K562 (cell line): ENCODE results near the gene GPNMB. TPM values are rescaled to one million over a fixed set of nuclear protein-coding genes. Genes with fewer than 3 reads are reported as not detected.

Source experiments
- ATAC-seq: fragments of 200-7000 bp; cut with Tn5 transposase; 3 replicates; pipeline ENCODE4 v1.9.1; 2020; ENCODE audit warnings: moderate library complexity
- BruUV-seq: library from RNA; stranded (reverse); fragments of 400-500 nt; replicated peaks from 2 replicates; lab custom pipeline; 2021; lab: Mats Ljungman, UMichigan
- CTCF ChIA-PET: fragments of 300-600 bp; formaldehyde crosslinking; extraction: SDS; loops from one replicate; lab custom pipeline; 2021; ENCODE audit warnings: low intra/inter-chr PET ratio; lab: Yijun Ruan, JAX
- POLR2A ChIA-PET: fragments of 300-600, 350-650 bp; sonication (Branson Sonifier 250); formaldehyde crosslinking; extraction: SDS; loops from one replicate; lab custom pipeline; 2021; ENCODE audit warnings: antibody characterized with exemption, inconsistent platforms; lab: Yijun Ruan, JAX
- DNase-seq, 4 experiments: peaks; one replicate each; pipeline versions ENCODE4 v3.0.0 to v3.0.0-alpha.2; 2011 to 2018; ENCODE audit warnings: low spot score in 3 of 4, mixed read lengths in 3 of 4; ENCODE audit errors: extremely low read depth in 1 of 4
- FAIRE-seq: peaks from 2 replicates; lab custom pipeline; 2011; peaks lifted over from hg19 to GRCh38; lab: Jason Lieb, UNC
- H2AFZ ChIP-seq: 2 replicates; pipeline ENCODE4 v1.6.0; 2011; ENCODE audit warnings: low read depth, low read length, control low read depth, inconsistent platforms
- H3K27ac ChIP-seq: fragments of 200-600 bp; 3 replicates; pipeline ENCODE4 v1.8.0; 2011; ENCODE audit warnings: low read depth, mild to moderate bottlenecking, control low read depth, inconsistent platforms, low read length, moderate library complexity, mixed read lengths; ENCODE audit errors: extremely low read depth
- H3K27me3 ChIP-seq, 2 experiments: fragments of 300-600 bp in 1 of 2; 2 replicates in 1 of 2; 3 replicates in 1 of 2; pipeline versions ENCODE4 v1.6.0 to v1.8.0; 2011; ENCODE audit warnings: inconsistent platforms in 2 of 2, low read length in 2 of 2, mild to moderate bottlenecking in 1 of 2, mixed read lengths in 1 of 2, moderate library complexity in 1 of 2; ENCODE audit not compliant: control insufficient read depth in 2 of 2, insufficient read depth in 2 of 2
- H3K36me3 ChIP-seq: fragments of 300-600 bp; 3 replicates; pipeline ENCODE4 v1.8.0; 2011; ENCODE audit warnings: mild to moderate bottlenecking, low read length, inconsistent platforms; ENCODE audit not compliant: control insufficient read depth, insufficient read depth
- H3K4me1 ChIP-seq, 2 experiments: fragments of 200-600 bp in 1 of 2; replicated peaks in 1 of 2; 2 replicates in 1 of 2; 3 replicates in 1 of 2; pipeline versions ENCODE4 v1.5.1 to v1.8.0; 2011; ENCODE audit warnings: inconsistent platforms in 2 of 2, low read length in 2 of 2, mild to moderate bottlenecking in 1 of 2, mixed read lengths in 1 of 2, moderate library complexity in 1 of 2; ENCODE audit not compliant: control insufficient read depth in 2 of 2, insufficient read depth in 2 of 2
- H3K4me2 ChIP-seq: 2 replicates; pipeline ENCODE4 v1.6.1; 2011; ENCODE audit warnings: low read length, control low read depth, inconsistent platforms, mixed read lengths; ENCODE audit not compliant: insufficient read depth
- H3K4me3 ChIP-seq: fragments of 200-600 bp; sonication (generic), shearing (Covaris generic); 2 replicates; pipeline ENCODE4 v1.5.1; 2016; ENCODE audit warnings: control low read depth, inconsistent platforms
- H3K79me2 ChIP-seq: fragments of 200-600 bp; 3 replicates; pipeline ENCODE4 v1.8.0; 2011; ENCODE audit warnings: low read length, inconsistent platforms; ENCODE audit not compliant: control insufficient read depth, insufficient read depth
- H3K9ac ChIP-seq, 2 experiments: 2 replicates each; pipeline versions ENCODE4 v1.6.0 to v1.6.1; 2011; ENCODE audit warnings: low read depth in 2 of 2, low read length in 2 of 2, control low read depth in 1 of 2, inconsistent platforms in 1 of 2, mild to moderate bottlenecking in 1 of 2, mixed read lengths in 1 of 2; ENCODE audit not compliant: insufficient read depth in 1 of 2
- H3K9me1 ChIP-seq: one replicate; pipeline ENCODE4 v1.6.0; 2011; ENCODE audit warnings: inconsistent platforms, mild to moderate bottlenecking, low read length, moderate library complexity; ENCODE audit not compliant: control insufficient read depth, insufficient read depth
- H3K9me3 ChIP-seq: replicated peaks from 2 replicates; pipeline ENCODE4 v1.5.1; 2011; ENCODE audit warnings: low read depth, low read length, inconsistent platforms; ENCODE audit not compliant: control insufficient read depth, insufficient read depth
- H4K20me1 ChIP-seq: replicated peaks from 2 replicates; pipeline ENCODE4 v1.6.1; 2011; ENCODE audit warnings: low read length, inconsistent platforms, mixed read lengths; ENCODE audit not compliant: control insufficient read depth, insufficient read depth
- GTF2A2 ChIP-seq: IDR thresholded peaks from 2 replicates; pipeline ENCODE4 v1.6.1; 2016; ENCODE audit warnings: mild to moderate bottlenecking, missing genetic modification characterization, missing compliant biosample characterization
- KDM1A ChIP-seq, 2 experiments: fragments of 450-650 bp; IDR thresholded peaks; 2 replicates each; pipeline ENCODE4 v1.6.1; 2016; ENCODE audit warnings: mild to moderate bottlenecking in 2 of 2
- SMAD3 ChIP-seq: fragments of 450-650 bp; formaldehyde crosslinking; conservative IDR thresholded peaks from 2 replicates; pipeline ENCODE4 v1.4.0; 2020; ENCODE audit warnings: mild to moderate bottlenecking
- TAF7 ChIP-seq: fragments of 450-650 bp; IDR thresholded peaks from 2 replicates; pipeline ENCODE4 v1.6.1; 2016; ENCODE audit warnings: missing genetic modification characterization, missing compliant biosample characterization
- ZNF140 ChIP-seq: fragments of 250-450 bp; sonication (Bioruptor Pico); IDR thresholded peaks from 2 replicates; pipeline ENCODE4 v1.8.0; 2021; ENCODE audit warnings: moderate library complexity, mild to moderate bottlenecking, inconsistent platforms
- ZNF239 ChIP-seq: fragments of 250-450 bp; sonication (Bioruptor Pico); IDR thresholded peaks from 2 replicates; pipeline ENCODE4 v1.4.0; 2020; ENCODE audit warnings: mild to moderate bottlenecking
- WGBS: fragments of 100-300 bp; shearing (Covaris generic); methylation state at CpG from one replicate; pipeline ENCODE4 v1.1.6; 2016; ENCODE audit warnings: low coverage, mixed read lengths; ENCODE audit not compliant: insufficient coverage; ENCODE audit errors: missing lambda C conversion rate; 5-methylcytosine and 5-hydroxymethylcytosine counted together
- in situ Hi-C: fragments of 300-500 bp; cut with MboI; formaldehyde crosslinking; loops from 4 replicates; pipeline ENCODE4 v1.15.0; 2018; ENCODE audit warnings: inconsistent platforms, mixed read lengths
- intact Hi-C: fragments of 100-400 bp; cut with micrococcal nuclease; formaldehyde crosslinking; loops from 2 replicates; pipeline ENCODE4 v1.14.2; 2022
- polyA plus RNA-seq, 8 experiments: library from polyadenylated mRNA; depleted of rRNA in 4 of 8; stranded (reverse) in 5 of 8; unstranded in 3 of 8; fragments of >200 nt; fragmentation: Nextera tagmentation in 2 of 8; fragmentation: Illumina TruSeq in 1 of 8; extraction: Ambion mirVana in 2 of 8; extraction: Trizol in 1 of 8; gene quantifications; 2 replicates each; pipeline versions ENCODE4 v1.2.1 to v1.2.3, GENCODE V29; 2011 to 2014; ENCODE audit warnings: inconsistent platforms in 1 of 8, missing spikeins in 1 of 8
- total RNA-seq, 7 experiments: library from RNA; depleted of rRNA in 6 of 7; stranded (reverse); fragments of >200 nt in 6 of 7; fragmentation: Illumina TruSeq in 2 of 7; extraction: Trizol in 2 of 7; gene quantifications; 2 replicates each; pipeline versions ENCODE4 v1.2.1 to v1.2.3, GENCODE V29; 2011 to 2021; ENCODE audit warnings: low replicate concordance in 1 of 7
- TF ChIP-seq, protein P1 (sequence below): sonication (generic); formaldehyde crosslinking; IDR thresholded peaks from 2 replicates; pipeline ENCODE4 v1.8.0; 2023; ENCODE audit warnings: missing genetic modification reagents, mild to moderate bottlenecking, borderline replicate concordance
- TF ChIP-seq, protein P2 (sequence below): sonication (generic); formaldehyde crosslinking; IDR thresholded peaks from 2 replicates; pipeline ENCODE4 v1.8.1; 2023; ENCODE audit warnings: mild to moderate bottlenecking, missing genetic modification reagents

GPNMB gene
- total and polyA plus RNA-seq, 9 of the 15 experiments (the other 6 are each of a cell fraction or from before 2014, with no cell fraction given): 0.15 to 0.72 (median 0.33) TPM

GRCh38 chr7:23242321-23242720 is 4.3 kb upstream of the GPNMB start:
- TF ChIP-seq KDM1A (IDR thresholded peaks at IDR 0.05): peak in 1 of 2 experiments; percentile 53; a peak in 2 of 4 replicates
- TF ChIP-seq TAF7: no peak
- ChIA-PET POLR2A (interaction anchor here (0.7 to 0.8 kb wide), 2 partner anchors 9 to 286 kb away, joined by 3 to 4 read pairs; no protein-coding TSS in a partner anchor), CTCF (no interaction called here)
- no peaks in the 10 kb centered on the region for H3K79me2 ChIP-seq
- no peaks in the 10 kb centered on the region for H3K9me3 ChIP-seq
- in situ Hi-C loops: no loop called here
- no TSS peak for BruUV-seq
- H3K27ac ChIP-seq: no peak overlapping the region
- no peaks in the 10 kb centered on the region for H4K20me1 ChIP-seq
- WGBS: 13% methylated on average over 3 of the region's 3 CpGs
- no peaks in the 10 kb centered on the region for H3K9me1 ChIP-seq
- no peak overlapping the region for H3K9ac ChIP-seq
- no peaks in the 10 kb centered on the region for H3K36me3 ChIP-seq
- DNase-seq: no peak
- intact Hi-C loops: no loop called here
- no peak for FAIRE-seq
- peaks cover 2 to 3% of the 10 kb centered on the region in 2 experiments; a peak in 2 of 5 replicates for H3K4me1 ChIP-seq
- no peak overlapping the region for H3K4me3 ChIP-seq
- no peaks in the 10 kb centered on the region for H3K27me3 ChIP-seq
- no peak overlapping the region for H2AFZ ChIP-seq
- no peak overlapping the region for H3K4me2 ChIP-seq
- no peak for ATAC-seq

GRCh38 chr7:23242935-23243334 is 3.6 kb upstream of the GPNMB start:
- Histone ChIP-seq H3K9me3 (no peaks in the 10 kb centered on the region), H3K27me3 (peaks cover 0 to 5% of the 10 kb centered on the region in 2 experiments; a peak in 3 of 5 replicates), H3K36me3 (no peaks in the 10 kb centered on the region), H3K79me2 (no peaks in the 10 kb centered on the region), H3K4me2 (no peak overlapping the region), H2AFZ (peak overlapping the region; percentile 83; the same call in 1 of the 2 replicates), H3K4me3 (no peak overlapping the region; the same call in 1 of the 2 replicates), H3K4me1 (peaks cover 2 to 10% of the 10 kb centered on the region in 2 experiments; a peak in 2 of 5 replicates), H4K20me1 (no peaks in the 10 kb centered on the region), H3K9ac (0 out of 4 replicates have a peak overlapping the region, but pooled peaks of 1 of the 2 experiments have one; percentile 12), H3K27ac (no peak overlapping the region), H3K9me1 (no peaks in the 10 kb centered on the region)
- BruUV-seq: no TSS peak
- 67% methylated on average over 4 of the region's 4 CpGs for WGBS
- in situ Hi-C loops (no loop called here), intact Hi-C loops (no loop called here)
- ATAC-seq: no peak
- ChIA-PET CTCF (no interaction called here), POLR2A (no interaction called here)
- DNase-seq: no peak
- FAIRE-seq: no peak
- TF ChIP-seq, protein P1, sequence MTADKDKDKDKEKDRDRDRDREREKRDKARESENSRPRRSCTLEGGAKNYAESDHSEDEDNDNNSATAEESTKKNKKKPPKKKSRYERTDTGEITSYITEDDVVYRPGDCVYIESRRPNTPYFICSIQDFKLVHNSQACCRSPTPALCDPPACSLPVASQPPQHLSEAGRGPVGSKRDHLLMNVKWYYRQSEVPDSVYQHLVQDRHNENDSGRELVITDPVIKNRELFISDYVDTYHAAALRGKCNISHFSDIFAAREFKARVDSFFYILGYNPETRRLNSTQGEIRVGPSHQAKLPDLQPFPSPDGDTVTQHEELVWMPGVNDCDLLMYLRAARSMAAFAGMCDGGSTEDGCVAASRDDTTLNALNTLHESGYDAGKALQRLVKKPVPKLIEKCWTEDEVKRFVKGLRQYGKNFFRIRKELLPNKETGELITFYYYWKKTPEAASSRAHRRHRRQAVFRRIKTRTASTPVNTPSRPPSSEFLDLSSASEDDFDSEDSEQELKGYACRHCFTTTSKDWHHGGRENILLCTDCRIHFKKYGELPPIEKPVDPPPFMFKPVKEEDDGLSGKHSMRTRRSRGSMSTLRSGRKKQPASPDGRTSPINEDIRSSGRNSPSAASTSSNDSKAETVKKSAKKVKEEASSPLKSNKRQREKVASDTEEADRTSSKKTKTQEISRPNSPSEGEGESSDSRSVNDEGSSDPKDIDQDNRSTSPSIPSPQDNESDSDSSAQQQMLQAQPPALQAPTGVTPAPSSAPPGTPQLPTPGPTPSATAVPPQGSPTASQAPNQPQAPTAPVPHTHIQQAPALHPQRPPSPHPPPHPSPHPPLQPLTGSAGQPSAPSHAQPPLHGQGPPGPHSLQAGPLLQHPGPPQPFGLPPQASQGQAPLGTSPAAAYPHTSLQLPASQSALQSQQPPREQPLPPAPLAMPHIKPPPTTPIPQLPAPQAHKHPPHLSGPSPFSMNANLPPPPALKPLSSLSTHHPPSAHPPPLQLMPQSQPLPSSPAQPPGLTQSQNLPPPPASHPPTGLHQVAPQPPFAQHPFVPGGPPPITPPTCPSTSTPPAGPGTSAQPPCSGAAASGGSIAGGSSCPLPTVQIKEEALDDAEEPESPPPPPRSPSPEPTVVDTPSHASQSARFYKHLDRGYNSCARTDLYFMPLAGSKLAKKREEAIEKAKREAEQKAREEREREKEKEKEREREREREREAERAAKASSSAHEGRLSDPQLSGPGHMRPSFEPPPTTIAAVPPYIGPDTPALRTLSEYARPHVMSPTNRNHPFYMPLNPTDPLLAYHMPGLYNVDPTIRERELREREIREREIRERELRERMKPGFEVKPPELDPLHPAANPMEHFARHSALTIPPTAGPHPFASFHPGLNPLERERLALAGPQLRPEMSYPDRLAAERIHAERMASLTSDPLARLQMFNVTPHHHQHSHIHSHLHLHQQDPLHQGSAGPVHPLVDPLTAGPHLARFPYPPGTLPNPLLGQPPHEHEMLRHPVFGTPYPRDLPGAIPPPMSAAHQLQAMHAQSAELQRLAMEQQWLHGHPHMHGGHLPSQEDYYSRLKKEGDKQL (CRISPR knock-in tag): no peak
- TF ChIP-seq ZNF239 (CRISPR knock-in tag): no peak
- no peak for TF ChIP-seq ZNF140
- TF ChIP-seq GTF2A2 (tag): no peak
- TF ChIP-seq SMAD3: no peak
- TF ChIP-seq, protein P2, sequence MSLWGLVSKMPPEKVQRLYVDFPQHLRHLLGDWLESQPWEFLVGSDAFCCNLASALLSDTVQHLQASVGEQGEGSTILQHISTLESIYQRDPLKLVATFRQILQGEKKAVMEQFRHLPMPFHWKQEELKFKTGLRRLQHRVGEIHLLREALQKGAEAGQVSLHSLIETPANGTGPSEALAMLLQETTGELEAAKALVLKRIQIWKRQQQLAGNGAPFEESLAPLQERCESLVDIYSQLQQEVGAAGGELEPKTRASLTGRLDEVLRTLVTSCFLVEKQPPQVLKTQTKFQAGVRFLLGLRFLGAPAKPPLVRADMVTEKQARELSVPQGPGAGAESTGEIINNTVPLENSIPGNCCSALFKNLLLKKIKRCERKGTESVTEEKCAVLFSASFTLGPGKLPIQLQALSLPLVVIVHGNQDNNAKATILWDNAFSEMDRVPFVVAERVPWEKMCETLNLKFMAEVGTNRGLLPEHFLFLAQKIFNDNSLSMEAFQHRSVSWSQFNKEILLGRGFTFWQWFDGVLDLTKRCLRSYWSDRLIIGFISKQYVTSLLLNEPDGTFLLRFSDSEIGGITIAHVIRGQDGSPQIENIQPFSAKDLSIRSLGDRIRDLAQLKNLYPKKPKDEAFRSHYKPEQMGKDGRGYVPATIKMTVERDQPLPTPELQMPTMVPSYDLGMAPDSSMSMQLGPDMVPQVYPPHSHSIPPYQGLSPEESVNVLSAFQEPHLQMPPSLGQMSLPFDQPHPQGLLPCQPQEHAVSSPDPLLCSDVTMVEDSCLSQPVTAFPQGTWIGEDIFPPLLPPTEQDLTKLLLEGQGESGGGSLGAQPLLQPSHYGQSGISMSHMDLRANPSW (CRISPR knock-in tag): no peak
